Measurements from ENCODE around the gene NOL12.

Gene NOL12

DNA sequence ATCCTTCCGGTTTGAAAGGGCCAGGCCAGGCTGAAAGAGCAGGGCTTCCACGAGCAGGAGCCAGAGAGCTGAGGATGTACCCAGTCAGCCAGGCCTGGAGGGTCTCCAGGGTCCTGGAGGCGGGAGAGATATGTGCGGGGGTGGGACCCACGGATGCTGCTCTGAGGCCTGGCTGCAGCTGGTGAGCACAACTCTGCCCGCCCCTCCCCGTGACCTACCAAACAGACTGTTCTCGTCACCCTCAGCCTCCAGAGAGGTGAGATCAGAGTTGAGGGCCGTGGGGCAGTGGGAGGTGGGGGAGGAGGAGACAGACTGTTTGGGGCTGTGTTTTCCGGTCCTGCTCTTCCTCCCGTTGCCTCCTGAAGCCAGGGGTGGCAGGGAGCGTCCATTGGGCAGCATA lies 52.9 kb downstream of the NOL12 start:
- Mint-ChIP-seq H3K36me3 (ENCODE audit: insufficient read depth) (no peaks in the 10 kb centered on the region), H3K27me3 (peaks cover 6% of the 10 kb centered on the region), H3K4me1 (no peaks in the 10 kb centered on the region), H3K4me3 (no peak overlapping the region), H3K9me3 (no peaks in the 10 kb centered on the region), H3K27ac (ENCODE audit: low read depth) (no peak overlapping the region)
- no peak for ATAC-seq (replicated peaks; ENCODE audit: extremely low read depth, poor library complexity, severe bottlenecking)
- DNase-seq (ENCODE audit: low spot score in 2 of 2): no peak

DNA sequence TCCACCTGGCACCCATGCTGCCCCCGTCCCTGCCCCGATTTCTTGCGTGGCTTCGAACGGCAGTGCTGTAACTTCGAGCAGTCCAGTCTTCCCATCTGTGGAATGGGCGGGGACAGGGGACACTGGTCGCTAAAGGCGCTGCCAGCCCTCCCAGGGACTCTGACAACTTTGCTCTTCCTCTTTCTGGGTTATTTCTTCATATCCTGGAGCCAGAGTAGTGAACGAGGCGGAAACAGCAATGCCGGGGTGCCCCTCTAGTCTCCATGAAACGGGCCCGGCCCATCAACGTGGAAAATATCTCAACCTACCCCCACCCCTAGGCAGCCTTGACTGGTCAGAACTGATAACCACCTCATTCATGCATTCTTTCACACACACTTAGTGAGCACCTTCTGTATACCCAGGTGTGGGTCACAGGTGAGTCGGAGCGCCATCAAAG lies 53.5 kb downstream of the NOL12 start:
- Mint-ChIP-seq H3K4me1 (no peaks in the 10 kb centered on the region), H3K36me3 (ENCODE audit: insufficient read depth) (no peaks in the 10 kb centered on the region), H3K4me3 (no peak overlapping the region), H3K27me3 (peaks cover 6% of the 10 kb centered on the region), H3K9me3 (no peaks in the 10 kb centered on the region), H3K27ac (ENCODE audit: low read depth) (no peak overlapping the region)
- DNase-seq (ENCODE audit: low spot score in 2 of 2): no peak
- no peak for ATAC-seq (replicated peaks; ENCODE audit: extremely low read depth, poor library complexity, severe bottlenecking)

DNA sequence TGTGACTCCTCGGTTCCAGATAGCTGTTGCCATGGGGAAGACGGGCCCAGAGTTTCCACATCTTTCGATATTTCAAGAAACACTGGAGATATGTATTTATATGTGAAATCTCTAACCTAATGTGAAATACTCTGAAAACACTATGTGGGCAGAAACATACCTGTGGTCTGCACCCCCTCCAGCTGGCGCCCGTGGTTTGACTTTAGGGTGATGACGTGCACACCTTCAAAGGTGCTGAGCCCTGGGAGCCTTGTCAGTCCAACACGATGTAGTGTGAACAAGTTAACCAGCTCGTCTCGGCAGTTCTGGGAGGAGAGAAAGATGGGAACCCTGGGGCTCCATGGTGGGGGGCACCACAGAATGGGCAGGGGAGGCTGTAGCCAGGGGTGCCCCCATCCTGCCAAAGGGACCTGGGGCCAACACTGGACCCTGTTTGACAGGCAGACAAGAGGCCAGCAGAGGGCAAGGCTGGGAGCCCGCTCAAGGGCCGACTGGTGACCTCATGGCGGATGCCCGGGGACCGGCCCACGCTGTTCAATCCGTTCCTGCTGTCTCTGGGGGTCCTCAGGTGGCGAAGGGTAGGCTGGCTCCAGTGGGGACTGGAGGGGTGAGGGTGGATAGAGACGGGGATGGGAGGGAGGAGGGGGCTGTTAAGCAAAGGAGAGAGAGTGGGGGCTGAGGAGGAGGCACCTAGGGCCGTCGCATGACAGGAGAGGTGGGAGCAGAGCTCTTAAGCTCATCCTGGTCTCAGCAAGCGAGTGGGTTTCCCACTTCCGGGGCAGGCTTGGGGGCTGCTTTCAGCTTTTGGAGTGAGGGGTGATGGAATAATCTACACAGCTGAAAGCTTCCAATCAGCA lies 54.5 kb downstream of the NOL12 start:
- H3K36me3 Mint-ChIP-seq (ENCODE audit: insufficient read depth): peaks cover 2% of the 10 kb centered on the region
- no peaks in the 10 kb centered on the region for H3K9me3 Mint-ChIP-seq
- H3K27ac Mint-ChIP-seq (ENCODE audit: low read depth): no peak overlapping the region
- ATAC-seq (replicated peaks; ENCODE audit: extremely low read depth, poor library complexity, severe bottlenecking) (no peak), DNase-seq (ENCODE audit: low spot score in 2 of 2) (no peak)
- H3K4me1 Mint-ChIP-seq: peaks cover 7% of the 10 kb centered on the region
- peaks cover 6% of the 10 kb centered on the region for H3K27me3 Mint-ChIP-seq
- H3K4me3 Mint-ChIP-seq: no peak overlapping the region

DNA sequence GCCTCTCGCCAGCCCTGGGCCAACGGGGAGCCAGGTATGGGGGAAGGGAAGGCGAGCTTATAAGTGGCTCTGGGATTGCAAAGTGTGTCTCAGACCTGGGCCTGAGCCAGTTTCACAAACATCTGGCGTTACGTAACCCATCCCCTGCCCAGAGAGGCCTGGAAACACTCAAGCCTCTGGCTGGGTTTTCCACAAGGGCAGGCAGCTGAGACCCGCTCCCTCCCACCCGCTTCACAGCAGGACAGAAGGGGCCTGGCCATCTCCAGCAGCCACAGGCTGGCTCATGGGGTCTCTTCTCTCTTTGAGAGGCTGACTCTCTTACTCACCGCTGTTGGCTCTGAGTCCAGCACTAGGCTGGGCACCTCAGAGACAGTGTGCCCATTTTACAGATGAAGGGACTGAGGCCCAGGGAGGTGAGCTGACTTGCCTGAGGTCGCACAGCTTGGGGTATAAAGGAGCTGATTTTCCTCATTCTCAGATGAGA lies 55.2 kb downstream of the NOL12 start:
- Mint-ChIP-seq H3K9me3 (no peaks in the 10 kb centered on the region), H3K27me3 (peaks cover 6% of the 10 kb centered on the region), H3K36me3 (ENCODE audit: insufficient read depth) (peaks cover 3% of the 10 kb centered on the region), H3K4me3 (no peak overlapping the region), H3K27ac (ENCODE audit: low read depth) (no peak overlapping the region), H3K4me1 (peaks cover 7% of the 10 kb centered on the region)
- ATAC-seq (replicated peaks; ENCODE audit: extremely low read depth, poor library complexity, severe bottlenecking) (no peak), DNase-seq (ENCODE audit: low spot score in 2 of 2) (no peak)

DNA sequence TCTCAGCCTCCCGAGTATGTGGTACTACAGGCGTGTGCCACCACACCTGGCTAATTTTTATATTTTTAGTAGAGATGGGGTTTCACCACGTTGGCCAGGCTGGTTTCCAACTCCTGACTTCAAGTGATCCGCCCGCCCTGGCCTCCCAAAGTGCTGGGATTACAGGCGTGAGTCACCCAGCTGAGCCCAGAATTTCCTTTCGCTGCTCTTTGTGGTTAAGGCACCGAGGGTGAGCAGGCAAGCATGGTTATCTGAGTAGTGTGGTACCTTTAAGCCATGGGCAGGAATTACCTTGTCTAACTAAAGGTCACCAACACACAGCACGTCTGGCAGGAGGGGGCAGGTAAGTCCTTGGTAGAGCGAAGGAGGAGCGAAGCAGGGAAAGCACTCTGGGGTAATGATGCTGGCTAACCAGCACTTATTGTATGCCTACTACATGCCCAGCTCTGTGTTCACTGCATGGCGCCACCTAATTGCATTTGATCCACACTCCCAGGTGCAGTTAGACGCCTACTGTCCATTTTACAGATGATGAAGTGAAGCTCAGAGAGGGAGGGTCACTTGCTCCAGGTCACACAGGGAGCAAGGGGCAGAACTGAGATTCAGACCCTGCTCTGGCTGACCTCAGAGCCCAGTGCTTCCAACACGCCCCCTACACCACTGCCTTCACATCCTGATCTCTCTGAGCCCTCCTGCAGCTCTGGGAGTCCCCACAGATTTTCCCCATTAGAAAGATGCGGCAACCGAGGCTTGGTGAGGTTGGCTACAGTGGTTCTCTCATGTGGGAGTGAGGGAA lies 56.4 kb downstream of the NOL12 start:
- Mint-ChIP-seq H3K4me1 (peaks cover 14% of the 10 kb centered on the region), H3K27ac (ENCODE audit: low read depth) (no peak overlapping the region), H3K9me3 (no peaks in the 10 kb centered on the region), H3K27me3 (peaks cover 6% of the 10 kb centered on the region), H3K4me3 (no peak overlapping the region), H3K36me3 (ENCODE audit: insufficient read depth) (peaks cover 3% of the 10 kb centered on the region)
- ATAC-seq (replicated peaks; ENCODE audit: extremely low read depth, poor library complexity, severe bottlenecking) (no peak), DNase-seq (ENCODE audit: low spot score in 2 of 2) (no peak)
